ENCODE data around the gene THRSP. TPM values are rescaled to one million over a fixed set of nuclear protein-coding genes. Genes with fewer than 3 reads are reported as not detected.

The THRSP gene
- total and polyA plus RNA-seq, 2 donors (not counting 1 experiment from before 2014, with no cell fraction given), result not detected

GRCh38 chr11:78061921-78062311, 1.7 kb upstream of the THRSP start:
- H3K9ac ChIP-seq (ENCODE audit: low read length), result no peak overlapping the region

GRCh38 chr11:78062671-78063070, 990 bp upstream of the THRSP start:
- POLR2A ChIA-PET, result interaction anchor here (0.7 kb wide), 1 partner anchor 11 kb away, joined by 3 read pairs; no protein-coding TSS in a partner anchor
- H3K27ac Mint-ChIP-seq, result no peak overlapping the region
- no peaks in the 10 kb centered on the region for H3K79me2 ChIP-seq (ENCODE audit: control insufficient read depth, insufficient read depth, low read length)

More at GRCh38 chr11:78061921-78062311, 1.7 kb upstream of the THRSP start:
- Mint-ChIP-seq H3K27me3 (no peaks in the 10 kb centered on the region), H3K4me3 (no peak overlapping the region), H3K4me1 (no peaks in the 10 kb centered on the region), H3K27ac (no peak overlapping the region), H3K9me3 (ENCODE audit: insufficient read depth) (no peaks in the 10 kb centered on the region)
- H2AFZ ChIP-seq (ENCODE audit: insufficient read depth, low read depth, low read length, poor library complexity, severe bottlenecking), result no peak overlapping the region
- no peaks in the 10 kb centered on the region for H3K4me1 ChIP-seq (ENCODE audit: control insufficient read depth in 2 of 2, insufficient read depth in 2 of 2, low read length in 2 of 2)
- no peak for TF ChIP-seq EZH2 (IDR thresholded peaks at IDR 0.05; ENCODE audit: borderline replicate concordance, insufficient read depth, low read depth, low read length, poor library complexity, severe bottlenecking)
- TF ChIP-seq CTCF (IDR thresholded peaks at IDR 0.05), result no peak
- DNase-seq, result no peak
- POLR2A ChIA-PET, result interaction anchor here (0.7 kb wide), 1 partner anchor 11 kb away, joined by 3 read pairs; no protein-coding TSS in a partner anchor
- H3K79me2 ChIP-seq (ENCODE audit: control insufficient read depth, insufficient read depth, low read length), result no peaks in the 10 kb centered on the region
- no CpG with 5 or more reads among the region's 4 CpGs for WGBS (ENCODE audit: insufficient coverage)
- H3K4me3 ChIP-seq (ENCODE audit: control extremely low read depth in 1 of 5, extremely low read depth in 1 of 5, insufficient read depth in 1 of 5, low read depth in 2 of 5, low read length in 4 of 5), result no peak overlapping the region
- no peaks in the 10 kb centered on the region for H4K20me1 ChIP-seq (ENCODE audit: control insufficient read depth, insufficient read depth, low read length, poor library complexity, severe bottlenecking)
- ATAC-seq (ENCODE audit: low read depth), result no peak
- H3K27me3 ChIP-seq (replicated peaks in 1 of 4; ENCODE audit: control extremely low read depth in 1 of 4, control insufficient read depth in 3 of 4, insufficient read depth in 4 of 4, low read length in 3 of 4), result no peaks in the 10 kb centered on the region
- no peak overlapping the region for H3K27ac ChIP-seq (ENCODE audit: low read length in 2 of 2)
- no peak overlapping the region for H3K4me2 ChIP-seq (replicated peaks; ENCODE audit: low read depth, low read length, poor library complexity, severe bottlenecking)
- intact Hi-C loops (cut with micrococcal nuclease), result no loop called here
- no peaks in the 10 kb centered on the region for H3K9me3 ChIP-seq (ENCODE audit: control extremely low read depth in 1 of 3, control insufficient read depth in 2 of 3, insufficient read depth in 1 of 3, low read length in 2 of 3)
- CTCF ChIA-PET, result interaction anchor here (2.0 kb wide), 1 partner anchor 17 kb away, joined by 6 read pairs; no protein-coding TSS in a partner anchor
- H3K36me3 ChIP-seq (replicated peaks in 1 of 2; ENCODE audit: control extremely low read depth in 1 of 2, control insufficient read depth in 1 of 2, extremely low read depth in 1 of 2, insufficient read depth in 2 of 2, low read length in 1 of 2), result no peaks in the 10 kb centered on the region

More at GRCh38 chr11:78062671-78063070, 990 bp upstream of the THRSP start:
- Mint-ChIP-seq H3K4me3 (no peak overlapping the region), H3K4me1 (no peaks in the 10 kb centered on the region), H3K9me3 (ENCODE audit: insufficient read depth) (no peaks in the 10 kb centered on the region), H3K27me3 (no peaks in the 10 kb centered on the region)
- intact Hi-C loops (cut with micrococcal nuclease), result no loop called here
- CTCF ChIA-PET, result interaction anchor here (2.0 kb wide), 1 partner anchor 17 kb away, joined by 6 read pairs; no protein-coding TSS in a partner anchor
- Histone ChIP-seq H4K20me1 (ENCODE audit: control insufficient read depth, insufficient read depth, low read length, poor library complexity, severe bottlenecking) (no peaks in the 10 kb centered on the region), H3K9me3 (ENCODE audit: control extremely low read depth in 1 of 3, control insufficient read depth in 2 of 3, insufficient read depth in 1 of 3, low read length in 2 of 3) (no peaks in the 10 kb centered on the region), H3K36me3 (replicated peaks in 1 of 2; ENCODE audit: control extremely low read depth in 1 of 2, control insufficient read depth in 1 of 2, extremely low read depth in 1 of 2, insufficient read depth in 2 of 2, low read length in 1 of 2) (peaks cover 3 to 4% of the 10 kb centered on the region in 2 experiments), H3K4me2 (replicated peaks; ENCODE audit: low read depth, low read length, poor library complexity, severe bottlenecking) (no peak overlapping the region), H3K27ac (ENCODE audit: low read length in 2 of 2) (no peak overlapping the region), H3K27me3 (replicated peaks in 1 of 4; ENCODE audit: control extremely low read depth in 1 of 4, control insufficient read depth in 3 of 4, insufficient read depth in 4 of 4, low read length in 3 of 4) (no peaks in the 10 kb centered on the region), H2AFZ (ENCODE audit: insufficient read depth, low read depth, low read length, poor library complexity, severe bottlenecking) (no peak overlapping the region), H3K4me3 (ENCODE audit: control extremely low read depth in 1 of 5, extremely low read depth in 1 of 5, insufficient read depth in 1 of 5, low read depth in 2 of 5, low read length in 4 of 5) (no peak overlapping the region), H3K4me1 (ENCODE audit: control insufficient read depth in 2 of 2, insufficient read depth in 2 of 2, low read length in 2 of 2) (no peaks in the 10 kb centered on the region), H3K9ac (ENCODE audit: low read length) (no peak overlapping the region)
- no peak for DNase-seq
- no peak for ATAC-seq (ENCODE audit: low read depth)
- TF ChIP-seq EZH2 (IDR thresholded peaks at IDR 0.05; ENCODE audit: borderline replicate concordance, insufficient read depth, low read depth, low read length, poor library complexity, severe bottlenecking), result no peak
- TF ChIP-seq CTCF (IDR thresholded peaks at IDR 0.05), result no peak
- WGBS (ENCODE audit: insufficient coverage), result no CpG with 5 or more reads among the region's 2 CpGs
